ENCODE results near the gene OBSCN.

DNA sequence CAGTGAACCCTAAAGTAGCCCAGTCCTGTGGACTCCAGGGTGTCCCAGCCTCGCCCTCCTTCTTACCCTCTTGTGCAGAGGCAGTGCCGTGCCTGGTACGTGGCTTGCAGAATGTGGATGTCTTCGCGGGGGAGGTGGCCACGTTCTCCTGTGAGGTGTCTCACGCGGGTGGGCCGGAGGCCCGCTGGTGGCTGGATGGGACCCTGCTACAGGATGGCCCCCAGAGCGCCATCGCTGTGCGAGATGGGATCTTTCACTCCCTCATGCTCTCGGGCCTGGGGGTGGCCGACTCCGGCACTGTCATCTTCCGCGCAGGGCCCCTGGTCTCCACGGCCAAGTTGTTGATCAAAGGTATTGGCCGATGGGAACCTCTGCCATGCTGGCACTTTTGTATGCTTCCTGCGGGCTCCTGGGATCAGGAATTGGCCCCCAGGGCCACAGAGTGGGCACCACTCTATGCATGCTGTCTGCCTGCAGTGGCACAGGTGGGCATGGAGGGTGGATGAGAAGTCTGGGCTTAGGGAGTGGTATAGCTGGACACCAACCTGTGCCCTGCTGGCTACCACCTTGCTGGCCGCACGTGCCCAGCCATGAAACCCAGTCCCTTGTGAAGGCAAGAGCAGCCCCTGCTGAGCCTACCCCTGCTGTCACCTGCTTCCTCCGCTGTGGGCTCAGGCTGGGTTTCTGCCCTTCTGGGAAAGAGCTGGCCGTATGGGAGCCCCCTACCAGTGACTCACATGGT is 105.9 kb downstream of the OBSCN start:
- no peak for TF ChIP-seq POLR2A (IDR thresholded peaks at IDR 0.05)
- TF ChIP-seq, protein P1, sequence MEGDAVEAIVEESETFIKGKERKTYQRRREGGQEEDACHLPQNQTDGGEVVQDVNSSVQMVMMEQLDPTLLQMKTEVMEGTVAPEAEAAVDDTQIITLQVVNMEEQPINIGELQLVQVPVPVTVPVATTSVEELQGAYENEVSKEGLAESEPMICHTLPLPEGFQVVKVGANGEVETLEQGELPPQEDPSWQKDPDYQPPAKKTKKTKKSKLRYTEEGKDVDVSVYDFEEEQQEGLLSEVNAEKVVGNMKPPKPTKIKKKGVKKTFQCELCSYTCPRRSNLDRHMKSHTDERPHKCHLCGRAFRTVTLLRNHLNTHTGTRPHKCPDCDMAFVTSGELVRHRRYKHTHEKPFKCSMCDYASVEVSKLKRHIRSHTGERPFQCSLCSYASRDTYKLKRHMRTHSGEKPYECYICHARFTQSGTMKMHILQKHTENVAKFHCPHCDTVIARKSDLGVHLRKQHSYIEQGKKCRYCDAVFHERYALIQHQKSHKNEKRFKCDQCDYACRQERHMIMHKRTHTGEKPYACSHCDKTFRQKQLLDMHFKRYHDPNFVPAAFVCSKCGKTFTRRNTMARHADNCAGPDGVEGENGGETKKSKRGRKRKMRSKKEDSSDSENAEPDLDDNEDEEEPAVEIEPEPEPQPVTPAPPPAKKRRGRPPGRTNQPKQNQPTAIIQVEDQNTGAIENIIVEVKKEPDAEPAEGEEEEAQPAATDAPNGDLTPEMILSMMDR (IDR thresholded peaks at IDR 0.05) = no peak

Measured in heart left ventricle (tissue), 13 donors.